CD8-positive, alpha-beta memory T cell (primary cell): Measurements from ENCODE around the gene ZNF544. TPM values are rescaled to one million over a fixed set of nuclear protein-coding genes. Genes with fewer than 3 reads are reported as not detected.
"Not testable (repeated sequence)": the region's sequence is repeated elsewhere in the genome, so short reads cannot be mapped to it uniquely, and the experiment has no call there.

Source experiments
- CTCF ChIA-PET: fragments of 350-600 bp; sonication (Branson Sonifier 250); formaldehyde crosslinking; loops from one replicate; lab custom pipeline; 2021; ENCODE audit warnings: antibody characterized with exemption; lab: Charles Lee
- POLR2A ChIA-PET: fragments of 350-600 bp; sonication (Branson Sonifier 250); formaldehyde crosslinking; loops from one replicate; lab custom pipeline; 2021; ENCODE audit warnings: antibody characterized with exemption; lab: Charles Lee
- DNase-seq, 5 donors: peaks; one replicate each; pipeline versions ENCODE4 v3.0.0 to v3.0.0-alpha.2; 2020 to 2022; ENCODE audit warnings: mixed read lengths in 1 of 5
- H3K27ac ChIP-seq: one replicate; pipeline ENCODE4 v1.7.0; 2013; ENCODE audit warnings: low read depth, mild to moderate bottlenecking, low read length, moderate library complexity
- H3K27me3 ChIP-seq: 2 replicates; pipeline ENCODE4 v1.7.0; 2013; ENCODE audit warnings: low read length, mild to moderate bottlenecking; ENCODE audit not compliant: insufficient read depth, poor library complexity, severe bottlenecking
- H3K36me3 ChIP-seq: 2 replicates; pipeline ENCODE4 v1.7.0; 2013; ENCODE audit warnings: mild to moderate bottlenecking, low read length, moderate library complexity; ENCODE audit not compliant: insufficient read depth
- H3K4me1 ChIP-seq: 2 replicates; pipeline ENCODE4 v1.7.0; 2013; ENCODE audit warnings: mild to moderate bottlenecking, low read length, moderate library complexity; ENCODE audit not compliant: insufficient read depth
- H3K4me3 ChIP-seq: 2 replicates; pipeline ENCODE4 v1.7.0; 2013; ENCODE audit warnings: mild to moderate bottlenecking, low read length
- H3K9me3 ChIP-seq: 2 replicates; pipeline ENCODE4 v1.7.0; 2013; ENCODE audit warnings: mild to moderate bottlenecking, low read length
- H3K27ac Mint-ChIP-seq, 8 donors: one replicate each; pipeline ENCODE4 v1.8.0; 2020 to 2021; ENCODE audit warnings: mixed read lengths in 8 of 8, mild to moderate bottlenecking in 6 of 8, inconsistent platforms in 3 of 8, moderate library complexity in 3 of 8
- H3K27me3 Mint-ChIP-seq, 2 donors: one replicate each; pipeline ENCODE4 v1.8.0; 2020 to 2021; ENCODE audit warnings: mixed read lengths in 2 of 2, mild to moderate bottlenecking in 1 of 2, moderate library complexity in 1 of 2
- H3K36me3 Mint-ChIP-seq, 3 donors: one replicate each; pipeline ENCODE4 v1.8.0; 2020 to 2021; ENCODE audit warnings: mixed read lengths in 3 of 3, inconsistent platforms in 1 of 3, mild to moderate bottlenecking in 1 of 3
- H3K4me1 Mint-ChIP-seq, 3 donors: one replicate each; pipeline ENCODE4 v1.8.0; 2020 to 2021; ENCODE audit warnings: mixed read lengths in 3 of 3, inconsistent platforms in 1 of 3, mild to moderate bottlenecking in 1 of 3
- H3K4me3 Mint-ChIP-seq, 7 donors: one replicate each; pipeline ENCODE4 v1.8.0; 2020 to 2021; ENCODE audit warnings: mixed read lengths in 7 of 7, mild to moderate bottlenecking in 6 of 7, moderate library complexity in 4 of 7, inconsistent platforms in 2 of 7
- H3K9me3 Mint-ChIP-seq, 5 donors: one replicate each; pipeline ENCODE4 v1.8.0; 2020 to 2022; ENCODE audit warnings: mixed read lengths in 5 of 5, mild to moderate bottlenecking in 3 of 5, moderate library complexity in 2 of 5, inconsistent platforms in 1 of 5
- polyA plus RNA-seq: library from polyadenylated mRNA; unstranded; fragments of 300-500 nt; fragmentation: Illumina TruSeq; gene quantifications from one replicate; pipeline ENCODE4 v1.2.3, GENCODE V29; 2021
- total RNA-seq, 2 experiments: library from RNA; stranded (reverse); gene quantifications; one replicate each; pipeline ENCODE4 v1.2.3, GENCODE V29; 2021

Gene ZNF544
- total and polyA plus RNA-seq, 3 experiments from 2014 or later: 29.2 to 56.8 (median 51.8) TPM

- Mint-ChIP-seq H3K4me3 (peak overlapping the region in 3 of 7 donors; percentile 11 to 29 (median 22)), H3K36me3 (peaks cover 24 to 72% (median 32%) of the 10 kb centered on the region in 3 donors), H3K27ac (peak overlapping the region in 6 of 8 donors; percentile 39 to 84 (median 58)), H3K4me1 (peaks cover 49 to 68% (median 67%) of the 10 kb centered on the region in 3 donors), H3K9me3 (peaks cover 0 to 2% (median 0%) of the 10 kb centered on the region in 5 donors), H3K27me3 (no peaks in the 10 kb centered on the region)
- CTCF ChIA-PET: interaction anchor here (1.5 to 1.9 kb wide), 2 partner anchors 40 to 78 kb away, joined by 4 read pairs; no protein-coding TSS in a partner anchor
- peaks cover 36% of the 10 kb centered on the region for H3K4me1 ChIP-seq
- H3K36me3 ChIP-seq: peaks cover 34% of the 10 kb centered on the region
- POLR2A ChIA-PET: interaction anchor here (0.5 to 1.6 kb wide), 2 partner anchors 40 to 55 kb away, joined by 4 to 5 read pairs; no protein-coding TSS in a partner anchor
- no peak overlapping the region for H3K4me3 ChIP-seq
- DNase-seq: no peak
- no peaks in the 10 kb centered on the region for H3K27me3 ChIP-seq
- H3K27ac ChIP-seq: no peak overlapping the region
- no peaks in the 10 kb centered on the region for H3K9me3 ChIP-seq
Observed at GRCh38 chr19:58307736-58308135, 79.0 kb downstream of the ZNF544 start.

- H3K9me3 ChIP-seq, H3K27ac ChIP-seq, H3K4me3 ChIP-seq, CTCF ChIA-PET, DNase-seq, H3K27me3 Mint-ChIP-seq, H3K9me3 Mint-ChIP-seq, H3K27me3 ChIP-seq, H3K4me3 Mint-ChIP-seq: not testable (repeated sequence)
- peak overlapping the region in 2 of 8 donors; percentile 8 to 78 for H3K27ac Mint-ChIP-seq
- peaks cover 38 to 56% (median 54%) of the 10 kb centered on the region in 3 donors for H3K4me1 Mint-ChIP-seq
- H3K4me1 ChIP-seq: peaks cover 27% of the 10 kb centered on the region
- POLR2A ChIA-PET: interaction anchor here (0.5 kb wide), 1 partner anchor 21 kb away, joined by 3 read pairs; no protein-coding TSS in a partner anchor
- H3K36me3 ChIP-seq: peaks cover 54% of the 10 kb centered on the region
- H3K36me3 Mint-ChIP-seq: peaks cover 36 to 92% (median 46%) of the 10 kb centered on the region in 3 donors
Observed at GRCh38 chr19:58310685-58311084, 82.0 kb downstream of the ZNF544 start.

DNA sequence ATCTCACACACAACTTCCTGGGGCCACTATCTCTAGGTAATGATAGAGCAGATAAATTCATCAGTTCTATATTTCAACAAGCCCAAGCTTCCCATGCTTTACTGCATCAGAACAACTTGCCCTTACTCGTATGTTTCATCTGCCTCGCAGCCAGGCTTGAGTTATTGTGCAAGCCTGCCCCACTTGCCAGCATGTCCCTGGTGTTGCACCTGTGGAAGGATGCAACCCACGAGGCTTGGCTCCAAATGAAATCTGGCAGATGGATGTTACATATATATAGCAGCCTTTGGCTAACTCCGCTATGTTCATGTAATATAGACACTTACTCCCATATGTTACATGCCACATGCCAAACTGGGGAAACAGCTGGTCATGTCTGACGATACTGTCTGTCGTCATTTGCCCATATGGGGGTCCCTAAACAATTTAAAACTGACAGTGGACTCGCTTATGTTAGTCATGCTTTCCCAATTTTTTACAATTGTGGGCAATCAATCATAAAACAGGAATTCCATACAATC, 82.7 kb downstream of the ZNF544 start:
- no peak for DNase-seq
- Mint-ChIP-seq H3K4me3 (peak overlapping the region in 1 of 7 donors; percentile 75), H3K27me3 (no peaks in the 10 kb centered on the region), H3K4me1 (peaks cover 31 to 48% (median 47%) of the 10 kb centered on the region in 3 donors), H3K36me3 (peaks cover 36 to 89% (median 43%) of the 10 kb centered on the region in 3 donors), H3K9me3 (no peaks in the 10 kb centered on the region), H3K27ac (peak overlapping the region in 1 of 8 donors; percentile 78)
- Histone ChIP-seq H3K4me1 (peaks cover 19% of the 10 kb centered on the region), H3K36me3 (peaks cover 55% of the 10 kb centered on the region), H3K27ac (no peak overlapping the region), H3K4me3 (no peak overlapping the region), H3K27me3 (no peaks in the 10 kb centered on the region), H3K9me3 (no peaks in the 10 kb centered on the region)
- ChIA-PET POLR2A (no interaction called here), CTCF (no interaction called here)

Other genes starting within 250 kb of the ZNF544 start
- gene ZNF606, start 226.1 kb upstream of the ZNF544 start, total RNA-seq: 1 to 10 TPM; 8.2 to 8.7 TPM
- gene ZNF606, start 226.1 kb upstream of the ZNF544 start, polyA plus RNA-seq: 3.9 TPM
- not detected for gene ZSCAN1, start 194.9 kb upstream of the ZNF544 start, total RNA-seq
- gene ZSCAN1, start 194.9 kb upstream of the ZNF544 start, polyA plus RNA-seq: not detected
- 1 to 10 TPM; 1.0 to 1.4 TPM for gene ZNF135, start 169.6 kb upstream of the ZNF544 start, total RNA-seq
- 1.4 TPM for gene ZNF135, start 169.6 kb upstream of the ZNF544 start, polyA plus RNA-seq
- 10 to 100 TPM; 22.4 to 24.0 TPM for gene ZSCAN18, start 130.7 kb upstream of the ZNF544 start, total RNA-seq
- gene ZSCAN18, start 130.7 kb upstream of the ZNF544 start, polyA plus RNA-seq: 21.4 TPM
- gene ZNF329, start 78.1 kb upstream of the ZNF544 start, total RNA-seq: 1 to 10 TPM; 8.7 to 9.1 TPM
- gene ZNF329, start 78.1 kb upstream of the ZNF544 start, polyA plus RNA-seq: 10.3 TPM
- 10 to 100 TPM; 23.4 to 25.9 TPM for gene ZNF274, start 45.9 kb upstream of the ZNF544 start, total RNA-seq
- gene ZNF274, start 45.9 kb upstream of the ZNF544 start, polyA plus RNA-seq: 32.0 TPM
- 1 to 10 TPM; 4.4 to 4.5 TPM for gene ZNF8, start 50.0 kb downstream of the ZNF544 start, total RNA-seq
- gene ZNF8, start 50.0 kb downstream of the ZNF544 start, polyA plus RNA-seq: 1.0 TPM
- gene ERVK3-1, start 76.5 kb downstream of the ZNF544 start, total RNA-seq: 100 to 1,000 TPM; 100 to 102 TPM
- 84.6 TPM for gene ERVK3-1, start 76.5 kb downstream of the ZNF544 start, polyA plus RNA-seq
- 1 to 10 TPM; 5.3 to 5.7 TPM for gene ZSCAN22, start 98.1 kb downstream of the ZNF544 start, total RNA-seq
- 2.7 TPM for gene ZSCAN22, start 98.1 kb downstream of the ZNF544 start, polyA plus RNA-seq
- 10 to 100 TPM; 16.8 to 18.1 TPM for gene A1BG, start 124.6 kb downstream of the ZNF544 start, total RNA-seq
- gene A1BG, start 124.6 kb downstream of the ZNF544 start, polyA plus RNA-seq: 70.8 TPM
- gene ZNF497, start 133.8 kb downstream of the ZNF544 start, total RNA-seq: 1 to 10 TPM; 1.7 TPM
- 1.0 TPM for gene ZNF497, start 133.8 kb downstream of the ZNF544 start, polyA plus RNA-seq
- gene ZNF837, start 152.1 kb downstream of the ZNF544 start, total RNA-seq: 1 to 10 TPM; 1.8 to 2.3 TPM
- gene ZNF837, start 152.1 kb downstream of the ZNF544 start, polyA plus RNA-seq: 4.6 TPM
- gene RPS5, start 158.4 kb downstream of the ZNF544 start, total RNA-seq: 1,000 to 10,000 TPM; 1,588 to 1,639 TPM
- 1,069 TPM for gene RPS5, start 158.4 kb downstream of the ZNF544 start, polyA plus RNA-seq
- under 1 TPM; 0.28 to 0.78 TPM for gene RNF225, start 166.7 kb downstream of the ZNF544 start, total RNA-seq
- gene RNF225, start 166.7 kb downstream of the ZNF544 start, polyA plus RNA-seq: not detected
- 10 to 100 TPM; 20.9 to 22.6 TPM for gene ZNF584, start 179.7 kb downstream of the ZNF544 start, total RNA-seq
- 7.5 TPM for gene ZNF584, start 179.7 kb downstream of the ZNF544 start, polyA plus RNA-seq
- 1 to 10 TPM; 4.9 to 5.2 TPM for gene ZNF132, start 211.2 kb downstream of the ZNF544 start, total RNA-seq
- gene ZNF132, start 211.2 kb downstream of the ZNF544 start, polyA plus RNA-seq: 0.97 TPM
- gene ZNF324B, start 222.7 kb downstream of the ZNF544 start, total RNA-seq: 10 to 100 TPM; 11.3 TPM
- 2.9 TPM for gene ZNF324B, start 222.7 kb downstream of the ZNF544 start, polyA plus RNA-seq
- 10 to 100 TPM; 19.8 to 21.0 TPM for gene ZNF324, start 238.2 kb downstream of the ZNF544 start, total RNA-seq
- 13.9 TPM for gene ZNF324, start 238.2 kb downstream of the ZNF544 start, polyA plus RNA-seq
- 1 to 10 TPM; 5.9 to 7.2 TPM for gene ZNF446, start 247.4 kb downstream of the ZNF544 start, total RNA-seq
- 3.8 TPM for gene ZNF446, start 247.4 kb downstream of the ZNF544 start, polyA plus RNA-seq